Glutamatergic neuron (in vitro differentiated cells): ENCODE results near the gene DPH5. TPM values are rescaled to one million over a fixed set of nuclear protein-coding genes. Genes with fewer than 3 reads are reported as not detected.

Source experiments
- DNase-seq: peaks from one replicate; pipeline ENCODE4 v3.0.0; 2022
- H3K27ac Mint-ChIP-seq: one replicate; pipeline ENCODE4 v1.8.0; 2020; ENCODE audit warnings: mild to moderate bottlenecking, mixed read lengths, inconsistent platforms; ENCODE audit not compliant: unreplicated experiment
- H3K27me3 Mint-ChIP-seq: one replicate; pipeline ENCODE4 v1.8.0; 2020; ENCODE audit warnings: mild to moderate bottlenecking, moderate library complexity, mixed read lengths, inconsistent platforms; ENCODE audit not compliant: unreplicated experiment
- H3K36me3 Mint-ChIP-seq: one replicate; pipeline ENCODE4 v1.8.0; 2020; ENCODE audit warnings: mild to moderate bottlenecking, mixed read lengths, inconsistent platforms; ENCODE audit not compliant: unreplicated experiment
- H3K4me1 Mint-ChIP-seq: one replicate; pipeline ENCODE4 v1.8.0; 2020; ENCODE audit warnings: mild to moderate bottlenecking, low read depth, mixed read lengths, inconsistent platforms; ENCODE audit not compliant: unreplicated experiment
- H3K4me3 Mint-ChIP-seq: one replicate; pipeline ENCODE4 v1.8.0; 2020; ENCODE audit warnings: mild to moderate bottlenecking, mixed read lengths, inconsistent platforms; ENCODE audit not compliant: unreplicated experiment
- H3K9me3 Mint-ChIP-seq: one replicate; pipeline ENCODE4 v1.8.0; 2020; ENCODE audit warnings: mild to moderate bottlenecking, moderate library complexity, mixed read lengths, inconsistent platforms; ENCODE audit not compliant: unreplicated experiment
- CTCF ChIP-seq: fragments of 200-600 bp; sonication (generic); IDR thresholded peaks from one replicate; pipeline ENCODE4 v1.5.0; 2021; ENCODE audit not compliant: partially characterized antibody, unreplicated experiment
- total RNA-seq: library from RNA; stranded (reverse); fragmentation: NEBNext Ultra II Directional; extraction: Animal tissue kit (Norgen Biotek cat#: 25700); gene quantifications from one replicate; pipeline ENCODE4 v1.2.1, GENCODE V29; 2021; ENCODE audit not compliant: unreplicated experiment

DPH5 gene
- total RNA-seq, 1 donor from 2014 or later = 40.5 TPM

GRCh38 chr1:101066260-101066936 is 40.8 kb upstream of the DPH5 start:
- no peak overlapping the region for H3K27ac Mint-ChIP-seq
- no peaks in the 10 kb centered on the region for H3K36me3 Mint-ChIP-seq
- no peak overlapping the region for H3K4me3 Mint-ChIP-seq
- peaks cover 2% of the 10 kb centered on the region for H3K9me3 Mint-ChIP-seq
- no peak for DNase-seq
- no peaks in the 10 kb centered on the region for H3K4me1 Mint-ChIP-seq
- no peak for TF ChIP-seq CTCF
- H3K27me3 Mint-ChIP-seq = no peaks in the 10 kb centered on the region

- Mint-ChIP-seq H3K27ac (no peak overlapping the region), H3K4me1 (no peaks in the 10 kb centered on the region), H3K9me3 (peaks cover 2% of the 10 kb centered on the region), H3K27me3 (no peaks in the 10 kb centered on the region), H3K4me3 (no peak overlapping the region), H3K36me3 (no peaks in the 10 kb centered on the region)
- TF ChIP-seq CTCF = no peak
- DNase-seq = no peak
These were observed 40.0 kb upstream of the DPH5 start for GRCh38 chr1:101065575-101065974.

GRCh38 chr1:101064697-101065096 is 39.1 kb upstream of the DPH5 start:
- Mint-ChIP-seq H3K9me3 (peaks cover 2% of the 10 kb centered on the region), H3K36me3 (no peaks in the 10 kb centered on the region), H3K27me3 (no peaks in the 10 kb centered on the region), H3K4me1 (no peaks in the 10 kb centered on the region), H3K27ac (no peak overlapping the region), H3K4me3 (no peak overlapping the region)
- TF ChIP-seq CTCF = no peak
- DNase-seq = no peak

GRCh38 chr1:101060992-101061391 is 35.4 kb upstream of the DPH5 start:
- no peaks in the 10 kb centered on the region for H3K36me3 Mint-ChIP-seq
- no peak for DNase-seq
- TF ChIP-seq CTCF = no peak
- H3K4me3 Mint-ChIP-seq = no peak overlapping the region
- H3K9me3 Mint-ChIP-seq = peaks cover 1% of the 10 kb centered on the region
- no peaks in the 10 kb centered on the region for H3K27me3 Mint-ChIP-seq
- H3K27ac Mint-ChIP-seq = no peak overlapping the region
- no peaks in the 10 kb centered on the region for H3K4me1 Mint-ChIP-seq

- no peaks in the 10 kb centered on the region for H3K36me3 Mint-ChIP-seq
- H3K27ac Mint-ChIP-seq = no peak overlapping the region
- peaks cover 1% of the 10 kb centered on the region for H3K9me3 Mint-ChIP-seq
These were observed 34.5 kb upstream of the DPH5 start for GRCh38 chr1:101059945-101060542.

More at GRCh38 chr1:101059945-101060542, 34.5 kb upstream of the DPH5 start:
- Mint-ChIP-seq H3K4me1 (no peaks in the 10 kb centered on the region), H3K4me3 (no peak overlapping the region), H3K27me3 (no peaks in the 10 kb centered on the region)
- no peak for DNase-seq
- no peak for TF ChIP-seq CTCF
